IMR-90 (cell line): Measurements from ENCODE around the gene C9orf57. TPM values are rescaled to one million over a fixed set of nuclear protein-coding genes. Genes with fewer than 3 reads are reported as not detected.

Experiments
- ATAC-seq: fragments of 200-7000 bp; cut with Tn5 transposase; 2 replicates; pipeline ENCODE4 v1.9.1; 2020; ENCODE audit warnings: low read depth, mild to moderate bottlenecking, moderate library complexity
- BruUV-seq: library from RNA; stranded (reverse); fragments of 400-500 nt; replicated peaks from 2 replicates; lab custom pipeline; 2021; lab: Mats Ljungman, UMichigan
- CTCF ChIA-PET: fragments of 300-600 bp; formaldehyde crosslinking; extraction: SDS; loops from one replicate; lab custom pipeline; 2021; ENCODE audit warnings: antibody characterized with exemption; lab: Yijun Ruan, JAX
- POLR2A ChIA-PET: fragments of 300-600 bp; sonication (Branson Sonifier 250); formaldehyde crosslinking; loops from one replicate; lab custom pipeline; 2022; ENCODE audit warnings: antibody characterized with exemption; ENCODE audit not compliant: unreplicated experiment; lab: Charles Lee
- DNase-seq: peaks from one replicate; pipeline ENCODE4 v3.0.0; 2013
- H2AFZ ChIP-seq: replicated peaks from 2 replicates; pipeline ENCODE3; 2013; ENCODE audit warnings: low read length, mild to moderate bottlenecking; ENCODE audit not compliant: poor library complexity
- H2AK5ac ChIP-seq: 2 replicates; pipeline ENCODE4 v1.6.1; 2013; ENCODE audit warnings: low read depth, low read length, inconsistent platforms
- H2AK9ac ChIP-seq: replicated peaks from 2 replicates; pipeline ENCODE3; 2013; ENCODE audit warnings: mild to moderate bottlenecking, low read depth, low read length, moderate library complexity; ENCODE audit not compliant: poor library complexity
- H2BK120ac ChIP-seq: 2 replicates; pipeline ENCODE4 v1.6.1; 2013; ENCODE audit warnings: low read depth, low read length, inconsistent platforms
- H2BK15ac ChIP-seq: 3 replicates; pipeline ENCODE4 v1.6.1; 2013; ENCODE audit warnings: low read depth, low read length, inconsistent platforms
- H2BK20ac ChIP-seq: 2 replicates; pipeline ENCODE4 v1.6.1; 2013; ENCODE audit warnings: low read depth, mild to moderate bottlenecking, inconsistent platforms, low read length, moderate library complexity
- H2BK5ac ChIP-seq: 2 replicates; pipeline ENCODE4 v1.6.1; 2013; ENCODE audit warnings: mild to moderate bottlenecking, low read depth, low read length, inconsistent platforms; ENCODE audit not compliant: poor library complexity, severe bottlenecking
- H3K14ac ChIP-seq: replicated peaks from 2 replicates; pipeline ENCODE4 v1.6.1; 2013; ENCODE audit warnings: low read depth, low read length, inconsistent platforms
- H3K18ac ChIP-seq: 2 replicates; pipeline ENCODE4 v1.6.1; 2013; ENCODE audit warnings: low read depth, low read length, control low read depth
- H3K23ac ChIP-seq: 2 replicates; pipeline ENCODE4 v1.6.1; 2013; ENCODE audit warnings: low read depth, low read length, inconsistent platforms
- H3K27ac ChIP-seq: 2 replicates; pipeline ENCODE4 v1.5.1; 2013; ENCODE audit warnings: mild to moderate bottlenecking, control low read depth, low read length; ENCODE audit not compliant: insufficient read depth
- H3K27me3 ChIP-seq: 2 replicates; pipeline ENCODE4 v1.6.1; 2013; ENCODE audit warnings: low read length; ENCODE audit not compliant: control insufficient read depth, insufficient read depth
- H3K36me3 ChIP-seq: 2 replicates; pipeline ENCODE4 v1.6.1; 2013; ENCODE audit warnings: low read length, mixed read lengths; ENCODE audit not compliant: control insufficient read depth, insufficient read depth
- H3K4ac ChIP-seq: 2 replicates; pipeline ENCODE4 v1.6.1; 2013; ENCODE audit warnings: low read depth, low read length, inconsistent platforms
- H3K4me1 ChIP-seq: 2 replicates; pipeline ENCODE4 v1.6.1; 2013; ENCODE audit warnings: low read length, mixed read lengths; ENCODE audit not compliant: control insufficient read depth, insufficient read depth
- H3K4me2 ChIP-seq: 2 replicates; pipeline ENCODE4 v1.6.1; 2013; ENCODE audit warnings: low read depth, mild to moderate bottlenecking, control low read depth, low read length, moderate library complexity
- H3K4me3 ChIP-seq: 2 replicates; pipeline ENCODE4 v1.5.1; 2013; ENCODE audit warnings: low read depth, mild to moderate bottlenecking, control low read depth, low read length, moderate library complexity; ENCODE audit not compliant: insufficient read depth
- H3K56ac ChIP-seq: 2 replicates; pipeline ENCODE4 v1.6.1; 2013; ENCODE audit warnings: low read length, inconsistent platforms; ENCODE audit not compliant: insufficient read depth; ENCODE audit errors: extremely low read depth
- H3K79me1 ChIP-seq, 2 experiments: 2 replicates each; pipeline ENCODE4 v1.6.1; 2013; ENCODE audit warnings: low read length in 2 of 2, inconsistent platforms in 1 of 2, low read depth in 1 of 2
- H3K9ac ChIP-seq: 2 replicates; pipeline ENCODE4 v1.6.1; 2013; ENCODE audit warnings: low read depth, low read length, control low read depth
- H3K9me1 ChIP-seq: 2 replicates; pipeline ENCODE4 v1.6.1; 2013; ENCODE audit warnings: low read length, inconsistent platforms; ENCODE audit not compliant: insufficient read depth
- H3K9me3 ChIP-seq: 2 replicates; pipeline ENCODE4 v1.6.1; 2013; ENCODE audit warnings: low read length; ENCODE audit not compliant: control insufficient read depth, insufficient read depth
- H4K20me1 ChIP-seq: 2 replicates; pipeline ENCODE4 v1.6.1; 2013; ENCODE audit warnings: low read length, inconsistent platforms; ENCODE audit not compliant: insufficient read depth
- H4K5ac ChIP-seq: 2 replicates; pipeline ENCODE4 v1.6.1; 2013; ENCODE audit warnings: mild to moderate bottlenecking, low read depth, low read length, control low read depth
- H4K8ac ChIP-seq, 2 experiments: 2 replicates each; pipeline ENCODE4 v1.6.1; 2013; ENCODE audit warnings: low read depth in 2 of 2, low read length in 2 of 2, control low read depth in 1 of 2, inconsistent platforms in 1 of 2
- H4K91ac ChIP-seq: 2 replicates; pipeline ENCODE4 v1.6.1; 2013; ENCODE audit warnings: low read depth, low read length, inconsistent platforms; ENCODE audit not compliant: insufficient read depth
- BHLHE40 ChIP-seq: fragments of 150-350 bp; IDR thresholded peaks from 2 replicates; pipeline ENCODE4 v1.6.1; 2016; ENCODE audit warnings: mild to moderate bottlenecking, low read depth, low read length
- CEBPB ChIP-seq: IDR thresholded peaks from 2 replicates; pipeline ENCODE4 v1.6.1; 2012; ENCODE audit warnings: low read depth, low read length, improper control_type of control experiment
- CHD1 ChIP-seq: IDR thresholded peaks from 2 replicates; pipeline ENCODE4 v1.6.1; 2012; ENCODE audit warnings: low read depth, low read length, improper control_type of control experiment
- CTCF ChIP-seq: conservative IDR thresholded peaks from 2 replicates; pipeline ENCODE4 v1.5.1; 2012; ENCODE audit warnings: mild to moderate bottlenecking, low read depth, low read length, improper control_type of control experiment
- ELK1 ChIP-seq: fragments of 150-350 bp; IDR thresholded peaks from 2 replicates; pipeline ENCODE4 v1.6.1; 2016; ENCODE audit warnings: low read depth, mild to moderate bottlenecking, low read length, moderate library complexity, borderline replicate concordance
- FOS ChIP-seq: fragments of 150-350 bp; IDR thresholded peaks from 2 replicates; pipeline ENCODE4 v1.6.1; 2016; ENCODE audit warnings: low read depth, low read length
- MAZ ChIP-seq: IDR thresholded peaks from 2 replicates; pipeline ENCODE4 v1.6.1; 2012; ENCODE audit warnings: low read depth, mild to moderate bottlenecking, low read length, improper control_type of control experiment, moderate library complexity, borderline replicate concordance
- POLR2A ChIP-seq: IDR thresholded peaks from 2 replicates; pipeline ENCODE4 v1.6.1; 2012; ENCODE audit warnings: mild to moderate bottlenecking, low read depth, low read length
- RCOR1 ChIP-seq: IDR thresholded peaks from 2 replicates; pipeline ENCODE4 v1.6.1; 2012; ENCODE audit warnings: mild to moderate bottlenecking, low read length, improper control_type of control experiment; ENCODE audit not compliant: insufficient replicate concordance
- RFX5 ChIP-seq: IDR thresholded peaks from 2 replicates; pipeline ENCODE4 v1.8.0; 2012; ENCODE audit warnings: low read depth, mild to moderate bottlenecking, low read length, moderate library complexity
- SMC3 ChIP-seq: fragments of 150-350 bp; IDR thresholded peaks from 2 replicates; pipeline ENCODE4 v1.6.1; 2016; ENCODE audit warnings: low read depth, mild to moderate bottlenecking, antibody characterized with exemption, low read length, moderate library complexity
- WGBS, 2 experiments: methylation state at CpG; one replicate each; pipeline versions ENCODE4 v1.1.5 to v1.1.7; 2013; ENCODE audit warnings: missing lambda C conversion rate in 2 of 2; ENCODE audit not compliant: insufficient read length in 1 of 2; ENCODE audit errors: extremely low coverage in 2 of 2; 5-methylcytosine and 5-hydroxymethylcytosine counted together
- dilution Hi-C: fragments of 300-500 bp; cut with HindIII; formaldehyde crosslinking; loops from one replicate; pipeline ENCODE4 v1.14.3; 2018; ENCODE audit warnings: low sequenced_read_pairs; ENCODE audit not compliant: unreplicated experiment
- in situ Hi-C: fragments of 300-500 bp; cut with MboI; formaldehyde crosslinking; loops from 3 replicates; pipeline ENCODE4 v1.14.3; 2019; ENCODE audit warnings: low sequenced_read_pairs, inconsistent platforms, mixed read lengths
- intact Hi-C: fragments of 100-400 bp; cut with micrococcal nuclease; formaldehyde crosslinking; loops from 2 replicates; pipeline ENCODE4 v1.10.0; 2022
- polyA plus RNA-seq, 3 experiments: library from polyadenylated mRNA; depleted of rRNA; stranded (reverse); fragments of >200 nt; gene quantifications; 2 replicates each; pipeline ENCODE4 v1.2.3, GENCODE V29; 2012; ENCODE audit warnings: low replicate concordance in 1 of 3
- total RNA-seq: library from RNA; depleted of rRNA; stranded (reverse); fragments of >200 nt; gene quantifications from 2 replicates; pipeline ENCODE4 v1.2.3, GENCODE V29; 2012
- TF ChIP-seq, protein P1 (sequence below): fragments of 150-350 bp; IDR thresholded peaks from 2 replicates; pipeline ENCODE4 v1.6.1; 2017; ENCODE audit warnings: mild to moderate bottlenecking, antibody characterized with exemption, low read length, low read depth

The C9orf57 gene
- total and polyA plus RNA-seq, 2 of the 4 experiments (the other 2 are of a cell fraction): not detected

- TF ChIP-seq, protein P1, sequence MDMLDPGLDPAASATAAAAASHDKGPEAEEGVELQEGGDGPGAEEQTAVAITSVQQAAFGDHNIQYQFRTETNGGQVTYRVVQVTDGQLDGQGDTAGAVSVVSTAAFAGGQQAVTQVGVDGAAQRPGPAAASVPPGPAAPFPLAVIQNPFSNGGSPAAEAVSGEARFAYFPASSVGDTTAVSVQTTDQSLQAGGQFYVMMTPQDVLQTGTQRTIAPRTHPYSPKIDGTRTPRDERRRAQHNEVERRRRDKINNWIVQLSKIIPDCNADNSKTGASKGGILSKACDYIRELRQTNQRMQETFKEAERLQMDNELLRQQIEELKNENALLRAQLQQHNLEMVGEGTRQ: no peak
- no peak for TF ChIP-seq CHD1
Measured at GRCh38 chr9:72044095-72044494, 16.3 kb downstream of the C9orf57 start (continued).

DNA sequence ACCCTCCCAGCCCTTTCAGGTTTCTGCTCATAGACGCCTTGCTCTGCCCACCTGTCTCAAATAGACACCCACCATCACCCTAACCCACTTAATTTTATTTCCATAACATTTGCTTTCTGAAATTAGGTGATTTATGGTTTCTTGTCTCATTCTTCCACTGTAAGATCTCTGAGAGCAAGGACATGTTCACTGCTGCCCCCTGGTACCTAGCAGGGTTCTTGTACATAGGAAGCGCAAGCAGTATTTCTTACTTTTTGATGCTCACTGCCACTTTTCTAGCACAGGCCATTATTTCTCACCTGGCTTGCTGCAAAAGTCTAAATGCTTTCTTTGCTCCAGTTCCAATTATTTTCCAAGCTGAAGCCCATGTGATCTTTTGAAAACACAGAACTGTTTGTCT lies 16.8 kb downstream of the C9orf57 start:
- H3K56ac ChIP-seq: no peak overlapping the region
- H2BK120ac ChIP-seq: no peak overlapping the region
- H3K9me1 ChIP-seq: no peaks in the 10 kb centered on the region
- no peaks in the 10 kb centered on the region for H3K36me3 ChIP-seq
- H3K9me3 ChIP-seq: no peaks in the 10 kb centered on the region
- peaks cover 2% of the 10 kb centered on the region for H3K27me3 ChIP-seq
- dilution Hi-C loops (no loop called here), intact Hi-C loops (no loop called here), in situ Hi-C loops (loop anchor here (10.0 to 25.0 kb wide), 2 partner anchors 569 to 781 kb away; no protein-coding TSS in a partner anchor)
- no peak overlapping the region for H2AK5ac ChIP-seq
- no peak overlapping the region for H3K4ac ChIP-seq
- H3K27ac ChIP-seq: no peak overlapping the region
- H3K4me3 ChIP-seq: no peak overlapping the region
- ATAC-seq (no peak), DNase-seq (no peak)
- no TSS peak for BruUV-seq
- H3K14ac ChIP-seq: no peak overlapping the region
- H3K4me2 ChIP-seq: no peak overlapping the region
- H2AK9ac ChIP-seq: no peak overlapping the region
- H2AFZ ChIP-seq: no peak overlapping the region
- CTCF ChIA-PET: no interaction called here
- H3K4me1 ChIP-seq: no peaks in the 10 kb centered on the region
- no peak overlapping the region for H2BK20ac ChIP-seq
- H3K18ac ChIP-seq: no peak overlapping the region
- POLR2A ChIA-PET: no interaction called here
- H3K23ac ChIP-seq: no peak overlapping the region
- no peak overlapping the region for H4K8ac ChIP-seq
- no peak overlapping the region for H3K9ac ChIP-seq
- H4K5ac ChIP-seq: no peak overlapping the region
- TF ChIP-seq CTCF (no peak), RCOR1 (no peak), CEBPB (no peak), ELK1 (no peak), POLR2A (no peak), MAZ (no peak), RFX5 (no peak), SMC3 (no peak), BHLHE40 (no peak), FOS (no peak)
- TF ChIP-seq, protein P1: no peak
- H2BK15ac ChIP-seq: no peak overlapping the region
- H4K20me1 ChIP-seq: no peaks in the 10 kb centered on the region
- H2BK5ac ChIP-seq: no peak overlapping the region
- H4K91ac ChIP-seq: no peak overlapping the region
- no CpG with 5 or more reads among the region's 2 CpGs for WGBS, 2 experiments
- no peaks in the 10 kb centered on the region for H3K79me1 ChIP-seq
